HG03575 (cell line): Measurements from ENCODE around the gene LRRC40.
A peak's percentile ranks its signal among the peaks of the same experiment; 100 is the strongest.
"Not testable (repeated sequence)": the region's sequence is repeated elsewhere in the genome, so short reads cannot be mapped to it uniquely, and the experiment has no call there.

Source experiments
- ATAC-seq: cut with Tn5 transposase; IDR thresholded peaks from one replicate; pipeline ENCODE4 v1.9.1; 2021; ENCODE audit not compliant: unreplicated experiment, insufficient number of reproducible peaks, low FRiP score; ENCODE audit errors: extremely low read depth

LRRC40 gene

GRCh38 chr1:70205071-70205433 is 327 bp downstream of the LRRC40 start:
- peak; percentile 15 for ATAC-seq

GRCh38 chr1:70204600-70204999 is 779 bp downstream of the LRRC40 start:
- ATAC-seq, result no peak

- no peak for ATAC-seq
Observed at GRCh38 chr1:70204139-70204538, 1.2 kb downstream of the LRRC40 start.

GRCh38 chr1:70202173-70202758 is 3.1 kb downstream of the LRRC40 start:
- no peak for ATAC-seq

- no peak for ATAC-seq
Observed at GRCh38 chr1:70200065-70200464, 5.3 kb downstream of the LRRC40 start.

- ATAC-seq, result no peak
Observed at GRCh38 chr1:70196333-70196732, 9.0 kb downstream of the LRRC40 start.

- ATAC-seq, result peak; percentile 51
Observed at GRCh38 chr1:70195342-70195741, 10.0 kb downstream of the LRRC40 start.

- no peak for ATAC-seq
Observed at GRCh38 chr1:70194601-70195000, 10.8 kb downstream of the LRRC40 start.

- ATAC-seq, result not testable (repeated sequence)
Observed at GRCh38 chr1:70192446-70192845, 12.9 kb downstream of the LRRC40 start.

- no peak for ATAC-seq
Observed at GRCh38 chr1:70190180-70190579, 15.2 kb downstream of the LRRC40 start.

GRCh38 chr1:70188522-70188921 is 16.9 kb downstream of the LRRC40 start:
- no peak for ATAC-seq

GRCh38 chr1:70185181-70185580 is 20.2 kb downstream of the LRRC40 start:
- not testable (repeated sequence) for ATAC-seq

GRCh38 chr1:70171512-70171911 is 33.9 kb downstream of the LRRC40 start:
- ATAC-seq, result no peak

GRCh38 chr1:70169018-70169839 is 36.1 kb downstream of the LRRC40 start:
- no peak for ATAC-seq

- ATAC-seq, result no peak
Observed at GRCh38 chr1:70168283-70168682, 37.1 kb downstream of the LRRC40 start.

- no peak for ATAC-seq
Observed at GRCh38 chr1:70164350-70164749, 41.0 kb downstream of the LRRC40 start.

GRCh38 chr1:70156529-70157120 is 48.8 kb downstream of the LRRC40 start:
- no peak for ATAC-seq

- ATAC-seq, result no peak
Observed at GRCh38 chr1:70153739-70154138, 51.6 kb downstream of the LRRC40 start.

- ATAC-seq, result no peak
Observed at GRCh38 chr1:70150444-70150843, 54.9 kb downstream of the LRRC40 start.

GRCh38 chr1:70146488-70146887 is 58.9 kb downstream of the LRRC40 start:
- ATAC-seq, result no peak
